Breast epithelium (tissue), 3 donors: ENCODE results near the gene HMGCS2.

ENCODE experiments used
- CTCF ChIP-seq, 3 donors: fragments of 450-650 bp; IDR thresholded peaks; one replicate each; pipeline ENCODE4 v1.5.1; 2016 to 2017; ENCODE audit warnings: antibody characterized with exemption in 3 of 3, mild to moderate bottlenecking in 3 of 3, moderate library complexity in 3 of 3
- POLR2A ChIP-seq: fragments of 450-650 bp; IDR thresholded peaks from one replicate; pipeline ENCODE4 v1.6.1; 2016; ENCODE audit warnings: antibody characterized with exemption, mild to moderate bottlenecking, moderate library complexity

DNA sequence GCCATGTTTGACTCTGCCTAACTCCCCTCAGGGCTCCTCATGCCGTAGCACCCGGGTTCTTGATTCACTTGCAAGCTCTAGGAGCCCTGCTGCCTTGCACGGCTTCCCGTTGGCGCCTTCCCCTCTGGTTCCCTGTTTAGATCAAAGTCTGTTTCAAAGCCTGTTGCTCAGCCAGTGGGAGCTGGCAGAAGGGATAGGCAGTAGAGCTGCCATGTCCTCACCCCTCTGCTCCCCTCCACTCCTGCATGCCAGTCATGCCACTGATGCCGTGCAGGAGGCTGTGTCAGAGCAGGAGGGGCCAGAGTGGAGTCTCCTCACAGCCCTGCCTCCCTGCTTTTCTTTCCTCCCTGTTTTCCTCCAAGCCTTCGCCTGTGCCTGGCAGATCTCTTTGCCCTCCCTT, 26.5 kb downstream of the HMGCS2 start:
- TF ChIP-seq CTCF (IDR thresholded peaks at IDR 0.05) = no peak
- TF ChIP-seq POLR2A = no peak
